Globus pallidus (tissue), 1 donor: ENCODE results near the gene ZIC1.

Experiments
- DNase-seq: peaks from one replicate; pipeline ENCODE4 v3.0.0-alpha.2; 2015; ENCODE audit warnings: low spot score

The ZIC1 gene

DNA sequence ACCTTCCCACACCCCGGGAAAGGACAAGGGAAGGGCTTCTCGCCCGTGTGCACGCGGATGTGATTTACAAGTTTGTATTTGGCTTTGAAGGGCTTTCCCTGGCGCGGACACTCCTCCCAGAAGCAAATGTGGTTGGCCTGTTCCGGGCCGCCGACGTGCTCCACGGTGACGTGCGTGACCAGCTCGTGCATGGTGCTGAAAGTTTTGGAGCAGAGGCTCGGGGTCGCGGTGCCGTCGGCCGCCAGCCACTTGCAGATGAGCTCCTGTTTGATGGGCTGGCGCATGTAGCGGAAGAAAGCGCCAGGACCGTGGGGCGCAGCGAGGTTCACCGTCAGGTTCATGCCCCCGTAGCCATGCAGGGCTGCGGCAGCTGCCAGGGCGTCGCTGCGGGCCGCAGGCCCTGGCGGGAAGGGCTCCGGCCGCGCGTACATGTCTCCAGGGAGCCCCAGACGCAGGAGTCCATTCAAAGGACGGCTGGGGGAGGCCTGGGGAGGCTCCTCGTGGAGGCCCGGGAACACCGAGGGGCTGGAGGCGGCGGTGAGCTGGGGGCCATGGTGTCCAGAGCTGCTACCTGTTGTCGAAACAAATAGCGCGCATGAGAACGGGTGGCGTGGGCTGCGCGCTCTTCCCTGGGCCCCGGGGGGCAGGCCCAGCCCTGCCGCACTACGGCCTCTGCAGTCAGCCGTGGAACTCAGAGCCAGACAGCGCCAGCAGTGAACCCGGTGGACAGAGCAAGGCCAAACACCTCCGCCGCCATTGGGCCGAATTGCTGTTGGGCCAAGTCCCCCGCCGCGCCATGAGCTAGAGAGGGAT lies 13.1 kb upstream of the ZIC1 start:
- DNase-seq, result no peak

- no peak for DNase-seq
Measured at GRCh38 chr3:147396712-147397046, 12.5 kb upstream of the ZIC1 start.

- no peak for DNase-seq
Measured at GRCh38 chr3:147397155-147397874, 11.8 kb upstream of the ZIC1 start.

DNA sequence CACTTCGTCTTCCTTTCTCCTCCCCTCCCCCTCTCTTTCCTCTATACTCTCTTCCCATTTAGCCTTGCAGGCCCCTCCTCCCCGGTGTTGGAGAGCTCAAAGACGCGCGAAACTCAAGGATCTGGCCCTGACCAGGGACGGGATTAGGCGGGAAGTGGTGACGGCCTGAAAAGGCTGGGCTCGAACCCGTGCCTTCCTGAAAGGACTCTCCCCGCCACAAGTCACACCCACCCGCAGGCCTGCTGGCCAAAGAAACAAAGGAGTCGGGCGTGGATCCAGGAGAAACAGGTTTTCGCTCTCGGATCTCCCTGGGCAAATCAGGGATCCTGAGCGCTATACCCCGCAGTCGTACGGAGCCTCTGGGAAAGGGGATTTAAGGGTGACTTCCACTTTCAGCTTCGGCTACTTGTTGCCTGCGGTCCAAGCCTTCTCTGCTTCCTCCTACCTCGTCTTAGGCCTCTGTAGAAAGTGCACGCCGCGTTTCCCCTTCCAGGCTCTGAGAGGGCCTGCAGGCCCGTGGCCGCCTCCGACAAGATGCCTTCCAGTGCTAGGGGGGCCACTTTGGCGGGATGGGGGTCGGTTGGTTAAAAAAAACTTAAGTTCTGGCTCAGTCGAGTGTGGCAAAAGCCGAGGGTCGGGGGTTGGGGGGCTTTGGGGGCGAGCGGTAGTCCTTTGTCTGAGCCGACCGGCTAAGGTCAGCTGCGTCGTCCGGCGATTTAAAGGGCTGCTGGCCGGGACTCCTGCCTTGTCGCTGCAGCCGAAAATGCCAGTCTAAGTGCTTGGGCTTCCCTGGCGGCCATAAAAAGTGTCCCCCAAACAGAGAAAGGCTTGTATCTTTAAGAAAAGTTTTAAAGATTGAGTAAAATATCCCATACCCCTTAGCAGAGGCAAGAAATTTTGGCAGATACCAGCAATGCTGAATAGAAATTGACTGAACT lies 11.0 kb upstream of the ZIC1 start:
- DNase-seq, result no peak

- DNase-seq, result no peak
Measured at GRCh38 chr3:147398813-147399534, 10.2 kb upstream of the ZIC1 start.

- no peak for DNase-seq
Measured at GRCh38 chr3:147400111-147400510, 9.1 kb upstream of the ZIC1 start.

DNA sequence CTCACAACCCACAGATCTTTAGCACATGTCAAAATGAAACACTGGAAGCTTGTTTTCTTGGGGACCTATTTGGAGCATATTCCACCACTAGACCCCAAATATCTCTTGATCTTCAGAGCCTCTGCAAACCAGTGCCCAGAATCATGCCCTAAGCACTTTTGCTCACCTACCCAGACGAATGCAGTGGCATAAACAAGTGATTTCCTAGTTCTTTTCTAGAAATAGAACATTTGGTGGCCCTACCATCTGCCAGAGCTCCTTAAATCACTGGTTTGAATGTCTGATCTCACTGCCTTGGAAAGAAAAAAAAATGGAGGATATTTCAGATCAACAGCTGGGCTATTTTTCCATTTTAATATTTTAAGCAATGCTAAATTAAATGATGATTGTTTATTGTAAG lies 8.2 kb upstream of the ZIC1 start:
- DNase-seq, result no peak

DNA sequence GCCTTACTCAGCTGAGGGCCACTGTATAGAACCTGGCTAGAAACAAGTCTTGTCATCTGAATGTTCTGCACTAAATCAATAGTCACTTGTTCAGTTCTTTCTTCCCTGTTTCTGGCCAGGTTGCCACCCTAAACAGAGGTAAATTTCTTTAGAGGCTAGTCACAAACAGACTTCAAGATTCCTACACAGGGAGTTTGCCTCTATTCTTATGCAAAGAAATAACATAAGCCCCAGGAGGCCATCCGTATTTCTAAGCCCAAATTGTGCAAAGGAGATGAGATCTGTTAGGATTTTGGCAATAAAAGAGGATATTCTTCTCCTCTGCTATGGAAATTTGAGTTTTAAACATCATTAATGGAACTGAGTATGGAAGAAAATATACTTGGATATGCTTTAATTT lies 7.7 kb upstream of the ZIC1 start:
- no peak for DNase-seq

DNA sequence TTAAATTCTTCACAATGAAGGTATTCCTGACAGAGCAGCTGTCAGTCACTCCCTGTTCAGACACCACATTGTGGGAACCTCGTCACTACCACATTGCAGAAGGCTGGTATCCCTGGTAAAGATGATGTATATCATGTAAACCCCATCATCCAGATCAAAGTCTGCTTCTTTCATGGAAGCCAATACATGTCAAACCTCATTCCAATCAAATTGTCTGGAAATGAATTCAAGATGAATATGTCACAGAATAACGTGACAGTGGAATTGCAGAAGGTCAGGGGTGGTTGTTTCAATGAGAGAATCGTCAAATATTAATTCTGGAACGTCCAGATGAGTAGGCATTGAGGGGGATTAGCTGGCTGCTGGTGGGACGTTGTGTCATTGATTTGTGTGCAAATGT lies 7.0 kb upstream of the ZIC1 start:
- no peak for DNase-seq

GRCh38 chr3:147403511-147403910 lies 5.7 kb upstream of the ZIC1 start:
- no peak for DNase-seq

- no peak for DNase-seq
Measured at GRCh38 chr3:147404000-147404799, 5.0 kb upstream of the ZIC1 start.

DNA sequence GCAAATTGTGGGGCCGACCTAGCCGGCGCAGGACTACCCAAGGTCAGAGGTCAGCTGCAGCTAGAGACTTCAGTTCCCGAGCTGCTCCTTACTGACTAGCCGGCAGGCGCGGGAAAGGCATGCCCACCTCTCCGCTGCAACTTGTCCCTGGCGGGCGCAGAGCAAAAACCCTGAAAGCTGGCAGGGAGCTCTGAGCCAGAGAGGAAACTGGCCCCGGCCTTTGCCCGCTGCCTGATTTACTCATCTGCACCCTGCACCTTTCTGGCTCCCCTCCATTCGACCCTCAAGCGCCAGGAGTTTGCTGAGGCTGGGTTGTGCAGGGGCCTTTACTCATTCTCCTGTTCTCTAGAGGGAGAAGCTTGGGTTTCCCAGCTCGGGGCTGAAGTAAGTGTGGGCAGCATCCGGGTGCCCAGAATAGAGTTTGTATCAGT lies 4.3 kb upstream of the ZIC1 start:
- no peak for DNase-seq

DNA sequence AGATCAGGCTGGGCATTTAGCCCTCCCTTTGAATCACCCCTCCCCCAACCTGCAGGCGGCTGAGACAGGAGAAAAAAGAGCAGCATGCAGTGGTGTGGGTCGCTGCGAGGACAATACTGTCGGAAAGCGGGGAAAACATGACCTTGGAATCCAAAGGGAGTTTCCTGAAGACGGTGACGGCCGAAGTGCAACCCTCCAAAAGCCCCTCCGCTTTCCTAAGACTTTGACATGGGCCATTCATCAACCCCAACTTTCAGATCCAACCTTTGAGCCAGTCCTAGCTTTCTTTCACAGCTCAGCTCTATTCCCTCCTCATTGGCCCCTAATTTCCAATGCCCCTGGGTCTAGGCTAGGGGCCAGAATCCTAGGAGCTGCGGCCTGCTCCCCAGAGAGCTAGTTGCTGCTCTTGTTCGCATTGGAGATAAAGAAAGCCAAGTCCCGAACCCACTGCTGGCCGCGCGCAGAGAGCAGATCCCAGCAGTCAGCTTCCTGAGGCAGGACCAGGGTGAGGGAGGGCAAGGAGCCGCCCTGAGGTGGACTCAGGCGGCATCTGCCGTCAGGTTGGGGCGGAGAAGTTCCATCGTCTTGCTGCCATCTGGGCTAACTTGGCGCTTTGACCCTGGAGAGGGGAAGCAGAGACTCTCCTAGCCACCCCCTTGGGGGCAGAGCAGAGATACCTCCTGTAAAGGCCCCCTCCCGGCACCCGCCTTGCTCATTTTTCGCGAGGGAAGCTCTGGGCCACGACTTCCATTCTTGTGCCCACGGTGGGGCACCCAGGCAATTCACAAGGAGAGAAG lies 3.7 kb upstream of the ZIC1 start:
- no peak for DNase-seq

DNA sequence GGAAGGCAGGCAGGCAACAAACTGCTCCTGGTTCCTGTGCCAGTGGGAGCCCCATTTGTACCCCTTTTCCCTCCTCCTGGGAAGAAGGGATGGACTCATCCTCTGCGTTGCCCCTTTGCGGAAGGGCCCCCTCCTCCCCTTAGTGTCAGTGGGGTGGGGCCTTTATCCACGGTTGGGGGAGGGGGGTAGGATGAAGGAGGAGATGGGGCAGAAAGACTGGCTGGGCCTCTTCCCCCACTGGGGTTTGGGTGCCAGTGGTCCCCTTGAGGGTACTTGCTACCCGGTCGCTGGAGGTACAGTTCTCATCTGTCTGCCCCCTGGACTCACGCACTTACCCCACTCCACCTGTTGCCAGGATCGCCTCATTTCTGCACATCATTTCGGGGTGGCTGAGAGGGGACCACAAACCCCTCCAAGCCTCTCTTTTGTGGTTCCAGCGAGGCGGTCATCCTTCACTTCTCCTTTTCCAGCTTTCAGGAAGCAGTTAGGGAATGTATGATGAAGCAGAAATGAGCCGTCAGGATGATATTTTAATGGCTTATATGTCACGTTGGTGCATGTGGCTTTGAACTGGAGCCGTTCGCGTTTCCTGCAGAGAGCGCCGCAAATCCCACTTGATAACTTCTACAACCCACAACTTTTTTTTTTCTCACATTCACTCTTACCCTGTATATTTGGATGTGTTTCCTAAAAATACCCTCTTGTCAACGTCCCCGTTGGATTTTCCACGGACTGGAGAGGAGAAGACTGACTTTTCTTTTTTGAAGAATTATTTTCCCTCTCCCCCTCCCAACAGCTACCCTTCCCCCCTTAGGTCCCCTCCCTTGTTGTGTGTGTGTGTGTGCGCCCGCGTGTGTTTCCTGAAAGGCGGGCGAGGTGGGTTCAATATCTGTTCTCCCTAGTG lies 2.9 kb upstream of the ZIC1 start, which contains the start of gene ZIC4:
TSS of gene ZIC4 (minus strand) at position 516 of the 904 bp plus-strand sequence. CDS start 3,746 bp downstream, outside the sequence.
- DNase-seq, result no peak

GRCh38 chr3:147407114-147407497 lies 2.1 kb upstream of the ZIC1 start:
- no peak for DNase-seq

DNA sequence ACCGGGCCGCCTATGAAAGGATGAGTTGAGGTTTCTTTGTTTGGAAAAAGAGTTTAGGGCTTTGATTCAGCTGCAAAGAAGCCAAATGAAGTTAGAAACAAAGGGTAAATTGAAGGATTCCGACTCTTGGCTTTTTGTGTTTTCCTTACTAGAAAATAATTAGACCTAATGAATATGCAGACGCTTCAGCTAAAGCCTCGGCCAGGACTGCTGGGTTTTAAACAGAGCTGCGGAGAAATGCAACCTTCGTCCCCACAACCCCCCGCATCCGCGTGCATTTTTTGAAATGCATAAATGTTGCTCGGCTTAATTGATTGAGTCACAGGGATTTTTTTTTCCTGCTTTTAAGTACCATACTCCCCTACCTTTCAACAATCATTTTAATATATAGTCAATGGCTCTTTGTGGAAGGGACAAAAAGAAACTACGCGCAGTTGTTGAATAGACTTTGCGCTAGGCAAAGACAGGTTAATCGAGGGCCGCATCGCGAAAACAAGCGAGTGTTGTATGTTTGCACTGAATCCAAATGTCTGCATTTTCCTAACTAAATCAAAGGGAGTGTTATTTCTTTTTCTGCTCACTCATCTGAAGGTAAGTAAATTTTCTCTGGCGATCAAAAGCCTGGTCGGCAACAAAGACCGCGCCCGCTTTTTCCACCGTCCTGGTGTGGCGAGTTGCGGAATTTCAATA lies 1.5 kb upstream of the ZIC1 start:
- DNase-seq, result no peak

DNA sequence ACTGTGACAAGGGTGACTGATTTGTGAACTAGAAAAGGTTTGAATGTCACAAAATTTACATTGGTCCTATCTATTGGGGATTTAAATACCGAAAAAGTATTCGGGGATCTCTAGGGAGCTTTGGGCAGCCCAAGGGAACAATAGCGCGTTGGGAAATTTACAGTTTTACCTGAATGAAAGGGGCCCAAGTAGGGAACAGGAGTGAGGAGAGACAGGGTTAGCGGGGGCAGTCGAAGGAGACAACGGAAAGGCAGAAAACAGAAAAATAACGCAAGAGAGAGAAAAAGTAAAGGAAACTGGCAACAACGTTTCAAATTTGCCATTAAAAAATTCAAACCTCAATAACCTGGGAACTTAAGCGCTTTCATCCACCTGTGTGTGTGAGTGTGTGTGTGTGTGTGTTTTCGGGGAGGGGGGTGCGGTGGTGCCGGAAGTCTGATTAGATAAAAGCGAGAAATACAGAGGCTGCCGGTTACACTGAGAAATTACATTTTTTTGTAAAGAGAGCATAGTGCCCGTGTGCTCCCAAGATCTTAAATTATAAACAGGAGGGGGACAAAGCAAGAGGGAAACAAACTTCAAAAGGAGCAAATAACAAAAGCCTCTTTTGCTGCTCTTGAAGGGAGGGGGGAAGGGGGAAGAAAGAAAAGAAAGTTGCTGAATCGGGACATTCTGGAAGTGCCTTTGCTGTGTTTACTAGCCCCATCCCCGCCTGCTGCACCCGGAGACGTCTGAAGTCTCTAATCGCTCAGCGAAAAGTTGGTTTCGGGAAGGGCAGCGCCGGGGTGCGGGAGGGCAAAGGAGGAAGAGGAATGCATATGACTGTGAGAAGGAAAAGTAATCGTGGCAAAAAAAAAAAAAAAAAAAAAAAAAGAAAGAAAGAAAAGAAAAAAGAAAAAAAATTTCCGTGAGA lies 721 bp upstream of the ZIC1 start:
- DNase-seq, result no peak
